Endothelial cell of umbilical vein (primary cell): Measurements from ENCODE around the gene GALNT10. TPM values are rescaled to one million over a fixed set of nuclear protein-coding genes. Genes with fewer than 3 reads are reported as not detected.

Source experiments
- BruUV-seq: library from RNA; stranded (reverse); fragments of 400-500 nt; replicated peaks from 2 replicates; lab custom pipeline; 2021; lab: Mats Ljungman, UMichigan
- CTCF ChIA-PET: fragments of 300-600, 350-600 bp; sonication (Branson Sonifier 250); formaldehyde crosslinking; loops from one replicate; lab custom pipeline; 2021; ENCODE audit warnings: antibody characterized with exemption, inconsistent platforms; lab: Charles Lee
- POLR2A ChIA-PET: fragments of 300-600, 350-600 bp; sonication (Branson Sonifier 250); formaldehyde crosslinking; loops from one replicate; lab custom pipeline; 2021; ENCODE audit warnings: antibody characterized with exemption, inconsistent platforms; lab: Charles Lee
- DNase-seq: peaks from one replicate; pipeline ENCODE4 v3.0.0-alpha.2; 2011; ENCODE audit warnings: low read depth, low spot score
- FAIRE-seq: peaks from 2 replicates; lab custom pipeline; 2011; peaks lifted over from hg19 to GRCh38; lab: Jason Lieb, UNC
- H2AFZ ChIP-seq: 2 replicates; pipeline ENCODE4 v1.6.0; 2012; ENCODE audit warnings: low read depth, low read length, control low read depth, inconsistent platforms
- H3K27ac ChIP-seq: 2 replicates; pipeline ENCODE4 v1.5.1; 2011; ENCODE audit warnings: low read depth, mild to moderate bottlenecking, control low read depth, low read length, moderate library complexity; ENCODE audit not compliant: insufficient read depth
- H3K27me3 ChIP-seq, 2 experiments: 2 replicates each; pipeline versions ENCODE4 v1.6.0 to v1.6.1; 2011; ENCODE audit warnings: low read length in 2 of 2, mixed read lengths in 1 of 2; ENCODE audit not compliant: control insufficient read depth in 2 of 2, insufficient read depth in 2 of 2
- H3K36me3 ChIP-seq, 2 experiments: 2 replicates in 1 of 2; 3 replicates in 1 of 2; pipeline ENCODE4 v1.5.1; 2011; ENCODE audit warnings: low read length in 2 of 2, mild to moderate bottlenecking in 1 of 2, moderate library complexity in 1 of 2; ENCODE audit not compliant: control insufficient read depth in 2 of 2, insufficient read depth in 2 of 2; ENCODE audit errors: extremely low read depth in 1 of 2
- H3K4me1 ChIP-seq: 3 replicates; pipeline ENCODE4 v1.5.1; 2011; ENCODE audit warnings: mild to moderate bottlenecking, low read length; ENCODE audit not compliant: control insufficient read depth, insufficient read depth; ENCODE audit errors: extremely low read depth
- H3K4me2 ChIP-seq: 2 replicates; pipeline ENCODE4 v1.6.1; 2011; ENCODE audit warnings: low read length, control low read depth, mixed read lengths; ENCODE audit not compliant: insufficient read depth
- H3K4me3 ChIP-seq, 3 experiments: fragments of 200-600 bp in 1 of 3; sonication (generic), shearing (Covaris generic) in 1 of 3; replicated peaks in 1 of 3; 2 replicates each; pipeline ENCODE4 v1.5.1; 2011 to 2016; ENCODE audit warnings: control low read depth in 3 of 3, low read length in 3 of 3, mild to moderate bottlenecking in 2 of 3, inconsistent platforms in 1 of 3, low read depth in 1 of 3, moderate library complexity in 1 of 3; ENCODE audit not compliant: insufficient read depth in 1 of 3
- H3K79me2 ChIP-seq: 2 replicates; pipeline ENCODE4 v1.6.0; 2012; ENCODE audit warnings: low read length, inconsistent platforms; ENCODE audit not compliant: control insufficient read depth, insufficient read depth
- H3K9ac ChIP-seq: replicated peaks from 2 replicates; pipeline ENCODE3; 2011; ENCODE audit warnings: low read length, control low read depth; ENCODE audit not compliant: insufficient read depth; ENCODE audit errors: extremely low read depth
- H3K9me1 ChIP-seq: replicated peaks from 3 replicates; pipeline ENCODE4 v1.6.0; 2011; ENCODE audit warnings: mild to moderate bottlenecking, low read length; ENCODE audit not compliant: control insufficient read depth, insufficient read depth; ENCODE audit errors: extremely low read depth
- H3K9me3 ChIP-seq: replicated peaks from 2 replicates; pipeline ENCODE4 v1.5.1; 2012; ENCODE audit warnings: low read length, inconsistent platforms; ENCODE audit not compliant: control insufficient read depth, insufficient read depth
- H4K20me1 ChIP-seq: replicated peaks from 2 replicates; pipeline ENCODE3; 2011; ENCODE audit warnings: mild to moderate bottlenecking, low read length; ENCODE audit not compliant: control insufficient read depth, insufficient read depth; ENCODE audit errors: extremely low read depth
- CTCF ChIP-seq, 2 donors: IDR thresholded peaks; 1 replicate in 1 of 2; 2 replicates in 1 of 2; pipeline ENCODE4 v1.5.1; 2011; ENCODE audit warnings: low read length in 2 of 2, mild to moderate bottlenecking in 2 of 2, moderate library complexity in 2 of 2, control low read depth in 1 of 2, inconsistent platforms in 1 of 2, low read depth in 1 of 2; ENCODE audit not compliant: insufficient read depth in 1 of 2; ENCODE audit errors: extremely low read depth in 1 of 2
- EZH2 ChIP-seq: IDR thresholded peaks from 2 replicates; pipeline ENCODE4 v1.6.1; 2012; ENCODE audit warnings: borderline replicate concordance, low read depth, mild to moderate bottlenecking, moderate library complexity, low read length, inconsistent platforms; ENCODE audit not compliant: severe bottlenecking
- FOS ChIP-seq: IDR thresholded peaks from 2 replicates; pipeline ENCODE4 v1.6.1; 2011; ENCODE audit warnings: mild to moderate bottlenecking, low read length, moderate library complexity, borderline replicate concordance; ENCODE audit not compliant: insufficient read depth
- GATA2 ChIP-seq: IDR thresholded peaks from 2 replicates; pipeline ENCODE4 v1.7.0; 2011; ENCODE audit warnings: low read depth, mild to moderate bottlenecking, moderate library complexity, mixed read lengths, low read length; ENCODE audit not compliant: insufficient read length, insufficient read depth
- JUN ChIP-seq: IDR thresholded peaks from 2 replicates; pipeline ENCODE4 v1.6.1; 2011; ENCODE audit warnings: borderline replicate concordance, low read depth; ENCODE audit not compliant: insufficient read length, insufficient read depth
- MAX ChIP-seq: IDR thresholded peaks from 2 replicates; pipeline ENCODE4 v1.6.1; 2011; ENCODE audit not compliant: insufficient read depth, insufficient read length
- MYC ChIP-seq: IDR thresholded peaks from one replicate; pipeline ENCODE4 v1.6.1; 2011; ENCODE audit warnings: mild to moderate bottlenecking, low read depth, low read length
- POLR2A ChIP-seq: IDR thresholded peaks from 2 replicates; pipeline ENCODE4 v1.6.1; 2012; ENCODE audit warnings: low read depth, mild to moderate bottlenecking, control low read depth, low read length
- POLR2AphosphoS5 ChIP-seq: IDR thresholded peaks from 2 replicates; pipeline ENCODE4 v1.6.1; 2012; ENCODE audit warnings: low read depth, mild to moderate bottlenecking, control low read depth, low read length, moderate library complexity; ENCODE audit not compliant: insufficient read depth
- dilution Hi-C: fragments of 300-500 bp; cut with MboI; formaldehyde crosslinking; loops from one replicate; pipeline ENCODE4 v1.15.0; 2019; ENCODE audit warnings: low sequenced_read_pairs; ENCODE audit not compliant: extremely low pct_ligation_motif_present
- intact Hi-C: fragments of 100-400 bp; cut with micrococcal nuclease; formaldehyde crosslinking; loops from one replicate; pipeline ENCODE4 v1.10.0; 2022
- polyA plus RNA-seq, 4 experiments: library from polyadenylated mRNA; depleted of rRNA in 3 of 4; stranded (reverse) in 3 of 4; unstranded in 1 of 4; fragments of >200 nt; gene quantifications; 2 replicates each; pipeline versions ENCODE4 v1.2.1 to v1.2.3, GENCODE V29; 2011 to 2012; ENCODE audit warnings: missing spikeins in 1 of 4
- total RNA-seq: library from RNA; stranded (reverse); gene quantifications from 2 replicates; pipeline ENCODE4 v1.2.3, GENCODE V29; 2021

Gene GALNT10
- total and polyA plus RNA-seq, 2 donors (not counting 3 experiments of a cell fraction or from before 2014, with no cell fraction given), result 70.2 to 77.6 TPM

- Histone ChIP-seq H3K9ac (no peak overlapping the region), H3K36me3 (peaks cover 8 to 16% of the 10 kb centered on the region in 2 experiments), H3K9me1 (no peaks in the 10 kb centered on the region), H2AFZ (no peak overlapping the region), H4K20me1 (peaks cover 6% of the 10 kb centered on the region), H3K4me1 (peaks cover 9% of the 10 kb centered on the region), H3K27ac (no peak overlapping the region), H3K9me3 (no peaks in the 10 kb centered on the region), H3K4me2 (no peak overlapping the region), H3K79me2 (peaks cover 20% of the 10 kb centered on the region), H3K4me3 (no peak overlapping the region), H3K27me3 (no peaks in the 10 kb centered on the region)
- DNase-seq, result no peak
- BruUV-seq, result no TSS peak
- CTCF ChIA-PET, result no interaction called here
- intact Hi-C loops (no loop called here), dilution Hi-C loops (no loop called here)
- TF ChIP-seq FOS (no peak), JUN (no peak), CTCF (IDR thresholded peaks at IDR 0.05; ENCODE audit: extremely low read depth in 1 of 2, insufficient read depth in 1 of 2, low read depth in 1 of 2, low read length in 2 of 2) (no peak), MAX (no peak), MYC (no peak), GATA2 (no peak), EZH2 (no peak), POLR2A (no peak), POLR2AphosphoS5 (no peak)
- POLR2A ChIA-PET, result no interaction called here
- no peak for FAIRE-seq
These were observed 261.4 kb downstream of the GALNT10 start for GRCh38 chr5:154451957-154452356.
